Measurements from ENCODE around the gene SDHAF1.

DNA sequence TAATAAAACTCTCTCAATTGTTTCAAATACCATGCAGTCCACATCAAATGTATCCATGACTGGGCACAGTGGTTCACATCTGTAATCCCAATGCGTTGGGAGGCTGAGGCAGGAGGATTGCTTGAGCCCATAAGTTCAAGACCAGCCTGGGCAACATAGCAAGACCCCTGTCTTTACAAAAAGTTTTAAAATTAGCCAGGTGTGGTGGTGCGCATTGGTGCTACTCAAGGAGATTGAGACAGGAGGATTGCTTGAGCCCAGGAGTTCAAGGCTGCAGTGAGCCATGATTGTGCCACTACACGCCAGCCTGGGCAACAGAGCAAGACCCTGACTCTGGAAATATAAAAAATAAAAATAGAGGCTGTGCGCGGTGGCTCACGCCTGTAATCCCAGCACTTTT, 32.7 kb downstream of the SDHAF1 start:
- TF ChIP-seq, protein P1, sequence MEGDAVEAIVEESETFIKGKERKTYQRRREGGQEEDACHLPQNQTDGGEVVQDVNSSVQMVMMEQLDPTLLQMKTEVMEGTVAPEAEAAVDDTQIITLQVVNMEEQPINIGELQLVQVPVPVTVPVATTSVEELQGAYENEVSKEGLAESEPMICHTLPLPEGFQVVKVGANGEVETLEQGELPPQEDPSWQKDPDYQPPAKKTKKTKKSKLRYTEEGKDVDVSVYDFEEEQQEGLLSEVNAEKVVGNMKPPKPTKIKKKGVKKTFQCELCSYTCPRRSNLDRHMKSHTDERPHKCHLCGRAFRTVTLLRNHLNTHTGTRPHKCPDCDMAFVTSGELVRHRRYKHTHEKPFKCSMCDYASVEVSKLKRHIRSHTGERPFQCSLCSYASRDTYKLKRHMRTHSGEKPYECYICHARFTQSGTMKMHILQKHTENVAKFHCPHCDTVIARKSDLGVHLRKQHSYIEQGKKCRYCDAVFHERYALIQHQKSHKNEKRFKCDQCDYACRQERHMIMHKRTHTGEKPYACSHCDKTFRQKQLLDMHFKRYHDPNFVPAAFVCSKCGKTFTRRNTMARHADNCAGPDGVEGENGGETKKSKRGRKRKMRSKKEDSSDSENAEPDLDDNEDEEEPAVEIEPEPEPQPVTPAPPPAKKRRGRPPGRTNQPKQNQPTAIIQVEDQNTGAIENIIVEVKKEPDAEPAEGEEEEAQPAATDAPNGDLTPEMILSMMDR (IDR thresholded peaks at IDR 0.05; ENCODE audit: poor library complexity, severe bottlenecking) = no peak
- no peak for TF ChIP-seq EZH2 (IDR thresholded peaks at IDR 0.05; ENCODE audit: borderline replicate concordance, insufficient read depth, low read length, poor library complexity, severe bottlenecking)
- TF ChIP-seq TAF1 (IDR thresholded peaks at IDR 0.05; ENCODE audit: low read depth) = no peak
- TF ChIP-seq, protein P2, sequence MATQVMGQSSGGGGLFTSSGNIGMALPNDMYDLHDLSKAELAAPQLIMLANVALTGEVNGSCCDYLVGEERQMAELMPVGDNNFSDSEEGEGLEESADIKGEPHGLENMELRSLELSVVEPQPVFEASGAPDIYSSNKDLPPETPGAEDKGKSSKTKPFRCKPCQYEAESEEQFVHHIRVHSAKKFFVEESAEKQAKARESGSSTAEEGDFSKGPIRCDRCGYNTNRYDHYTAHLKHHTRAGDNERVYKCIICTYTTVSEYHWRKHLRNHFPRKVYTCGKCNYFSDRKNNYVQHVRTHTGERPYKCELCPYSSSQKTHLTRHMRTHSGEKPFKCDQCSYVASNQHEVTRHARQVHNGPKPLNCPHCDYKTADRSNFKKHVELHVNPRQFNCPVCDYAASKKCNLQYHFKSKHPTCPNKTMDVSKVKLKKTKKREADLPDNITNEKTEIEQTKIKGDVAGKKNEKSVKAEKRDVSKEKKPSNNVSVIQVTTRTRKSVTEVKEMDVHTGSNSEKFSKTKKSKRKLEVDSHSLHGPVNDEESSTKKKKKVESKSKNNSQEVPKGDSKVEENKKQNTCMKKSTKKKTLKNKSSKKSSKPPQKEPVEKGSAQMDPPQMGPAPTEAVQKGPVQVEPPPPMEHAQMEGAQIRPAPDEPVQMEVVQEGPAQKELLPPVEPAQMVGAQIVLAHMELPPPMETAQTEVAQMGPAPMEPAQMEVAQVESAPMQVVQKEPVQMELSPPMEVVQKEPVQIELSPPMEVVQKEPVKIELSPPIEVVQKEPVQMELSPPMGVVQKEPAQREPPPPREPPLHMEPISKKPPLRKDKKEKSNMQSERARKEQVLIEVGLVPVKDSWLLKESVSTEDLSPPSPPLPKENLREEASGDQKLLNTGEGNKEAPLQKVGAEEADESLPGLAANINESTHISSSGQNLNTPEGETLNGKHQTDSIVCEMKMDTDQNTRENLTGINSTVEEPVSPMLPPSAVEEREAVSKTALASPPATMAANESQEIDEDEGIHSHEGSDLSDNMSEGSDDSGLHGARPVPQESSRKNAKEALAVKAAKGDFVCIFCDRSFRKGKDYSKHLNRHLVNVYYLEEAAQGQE (IDR thresholded peaks at IDR 0.05; ENCODE audit: borderline replicate concordance) = no peak
- no peak for TF ChIP-seq RAD21 (conservative IDR thresholded peaks at IDR 0.05)
- no peak for TF ChIP-seq MXI1 (conservative IDR thresholded peaks at IDR 0.05; ENCODE audit: poor library complexity, severe bottlenecking)
- no peak for TF ChIP-seq POLR2AphosphoS5 (IDR thresholded peaks at IDR 0.05)
- TF ChIP-seq EP300 (conservative IDR thresholded peaks at IDR 0.05; ENCODE audit: poor library complexity, severe bottlenecking) = no peak
- TF ChIP-seq SMC3 (conservative IDR thresholded peaks at IDR 0.05; ENCODE audit: poor library complexity) = no peak
